HG03097 (cell line): ENCODE data around the gene TOB1.
"Not testable (repeated sequence)": the region's sequence is repeated elsewhere in the genome, so short reads cannot be mapped to it uniquely, and the experiment has no call there.

Source experiments
- ATAC-seq: cut with Tn5 transposase; IDR thresholded peaks from one replicate; pipeline ENCODE4 v1.9.1; 2021; ENCODE audit not compliant: unreplicated experiment, low FRiP score

The TOB1 gene

GRCh38 chr17:50898369-50899004, 32.3 kb upstream of the TOB1 start:
- ATAC-seq: no peak

GRCh38 chr17:50894513-50894912, 28.4 kb upstream of the TOB1 start:
- not testable (repeated sequence) for ATAC-seq

- ATAC-seq: no peak
These were observed 27.2 kb upstream of the TOB1 start for GRCh38 chr17:50893183-50893993.

GRCh38 chr17:50892101-50892776, 26.1 kb upstream of the TOB1 start:
- no peak for ATAC-seq

- ATAC-seq: no peak
These were observed 25.4 kb upstream of the TOB1 start for GRCh38 chr17:50891577-50891989.

GRCh38 chr17:50890675-50891516, 24.7 kb upstream of the TOB1 start:
- ATAC-seq: no peak

GRCh38 chr17:50889528-50890118, 23.5 kb upstream of the TOB1 start:
- no peak for ATAC-seq

GRCh38 chr17:50887705-50888245, 21.6 kb upstream of the TOB1 start:
- ATAC-seq: no peak

- ATAC-seq: no peak
These were observed 18.5 kb upstream of the TOB1 start for GRCh38 chr17:50884439-50885311.

GRCh38 chr17:50883850-50884438, 17.8 kb upstream of the TOB1 start:
- no peak for ATAC-seq

- ATAC-seq: no peak
These were observed 16.7 kb upstream of the TOB1 start for GRCh38 chr17:50882851-50883250.

- no peak for ATAC-seq
These were observed 15.0 kb upstream of the TOB1 start for GRCh38 chr17:50881182-50881581.

- no peak for ATAC-seq
These were observed 12.9 kb upstream of the TOB1 start for GRCh38 chr17:50879086-50879485.

GRCh38 chr17:50877838-50878237, 11.7 kb upstream of the TOB1 start:
- no peak for ATAC-seq

- ATAC-seq: not testable (repeated sequence)
These were observed 10.9 kb upstream of the TOB1 start for GRCh38 chr17:50877042-50877441.

GRCh38 chr17:50875074-50875473, 8.9 kb upstream of the TOB1 start:
- ATAC-seq: no peak

- ATAC-seq: no peak
These were observed 6.7 kb upstream of the TOB1 start for GRCh38 chr17:50872710-50873424.

GRCh38 chr17:50871898-50872297, 5.7 kb upstream of the TOB1 start:
- ATAC-seq: no peak
